ENCODE data around the gene OR10K1. TPM values are rescaled to one million over a fixed set of nuclear protein-coding genes. Genes with fewer than 3 reads are reported as not detected.
"Not testable (repeated sequence)": the region's sequence is repeated elsewhere in the genome, so short reads cannot be mapped to it uniquely, and the experiment has no call there.

OR10K1 gene
- total RNA-seq, 3 donors from 2014 or later: not detected

DNA sequence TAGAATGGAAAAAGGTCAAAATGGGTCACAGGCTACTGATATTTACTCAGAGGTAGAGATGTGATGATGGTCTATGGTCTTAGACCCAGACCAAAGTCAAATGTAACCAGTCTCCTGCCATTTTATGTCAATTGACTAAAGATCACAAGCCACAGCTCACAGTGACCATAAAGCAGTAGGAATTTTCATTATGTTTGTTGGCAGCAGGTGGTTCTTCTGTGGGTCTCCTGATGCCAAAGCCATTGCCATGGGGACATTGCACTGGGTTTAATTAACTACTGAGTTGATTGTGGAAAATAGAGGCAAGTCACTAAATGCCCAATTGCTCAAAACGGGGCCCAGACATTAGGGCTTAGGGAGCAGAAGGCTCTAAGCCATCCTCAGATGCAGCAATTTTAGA is 35.5 kb upstream of the OR10K1 start, which contains the start of gene OR10K2:
TSS of gene OR10K2 (minus strand) at position 101 of the 400 bp plus-strand sequence. CDS start 5,371 bp downstream, outside the sequence.
- Histone ChIP-seq H3K36me3 (ENCODE audit: low read depth) (no peaks in the 10 kb centered on the region), H3K4me3 (no peak within 1 kb of the TSS), H3K9me3 (no peaks in the 10 kb centered on the region), H3K4me1 (ENCODE audit: low read depth) (no peaks in the 10 kb centered on the region)
- TF ChIP-seq, protein P1, sequence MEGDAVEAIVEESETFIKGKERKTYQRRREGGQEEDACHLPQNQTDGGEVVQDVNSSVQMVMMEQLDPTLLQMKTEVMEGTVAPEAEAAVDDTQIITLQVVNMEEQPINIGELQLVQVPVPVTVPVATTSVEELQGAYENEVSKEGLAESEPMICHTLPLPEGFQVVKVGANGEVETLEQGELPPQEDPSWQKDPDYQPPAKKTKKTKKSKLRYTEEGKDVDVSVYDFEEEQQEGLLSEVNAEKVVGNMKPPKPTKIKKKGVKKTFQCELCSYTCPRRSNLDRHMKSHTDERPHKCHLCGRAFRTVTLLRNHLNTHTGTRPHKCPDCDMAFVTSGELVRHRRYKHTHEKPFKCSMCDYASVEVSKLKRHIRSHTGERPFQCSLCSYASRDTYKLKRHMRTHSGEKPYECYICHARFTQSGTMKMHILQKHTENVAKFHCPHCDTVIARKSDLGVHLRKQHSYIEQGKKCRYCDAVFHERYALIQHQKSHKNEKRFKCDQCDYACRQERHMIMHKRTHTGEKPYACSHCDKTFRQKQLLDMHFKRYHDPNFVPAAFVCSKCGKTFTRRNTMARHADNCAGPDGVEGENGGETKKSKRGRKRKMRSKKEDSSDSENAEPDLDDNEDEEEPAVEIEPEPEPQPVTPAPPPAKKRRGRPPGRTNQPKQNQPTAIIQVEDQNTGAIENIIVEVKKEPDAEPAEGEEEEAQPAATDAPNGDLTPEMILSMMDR (IDR thresholded peaks at IDR 0.05): no peak
- no peak for ATAC-seq
- no peak for DNase-seq
- intact Hi-C loops (cut with DNase I, micrococcal nuclease): no loop called here

DNA sequence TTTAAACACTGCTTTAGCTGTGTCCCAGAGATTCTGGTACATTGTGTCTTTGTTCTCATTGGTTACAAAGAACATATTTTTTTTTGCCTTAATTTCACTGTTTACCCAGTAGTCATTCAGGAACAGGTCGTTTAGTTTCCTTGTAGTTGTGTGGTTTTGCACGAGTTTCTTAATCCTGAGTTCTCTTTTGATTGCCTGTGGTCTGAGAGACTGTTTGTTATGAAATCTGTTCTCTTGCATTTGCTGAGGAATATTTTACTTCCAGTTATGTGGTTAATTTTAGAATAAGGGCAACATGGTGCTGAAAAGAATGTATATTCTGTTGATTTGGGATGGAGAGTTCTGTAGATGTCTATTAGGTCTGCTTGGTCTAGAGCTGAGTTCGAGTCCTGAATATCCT is 31.5 kb upstream of the OR10K1 start:
- H3K4me1 ChIP-seq (ENCODE audit: low read depth); H3K4me3 ChIP-seq; DNase-seq; ATAC-seq; intact Hi-C loops (cut with DNase I, micrococcal nuclease); H3K9me3 ChIP-seq; H3K36me3 ChIP-seq (ENCODE audit: low read depth): not testable (repeated sequence)

DNA sequence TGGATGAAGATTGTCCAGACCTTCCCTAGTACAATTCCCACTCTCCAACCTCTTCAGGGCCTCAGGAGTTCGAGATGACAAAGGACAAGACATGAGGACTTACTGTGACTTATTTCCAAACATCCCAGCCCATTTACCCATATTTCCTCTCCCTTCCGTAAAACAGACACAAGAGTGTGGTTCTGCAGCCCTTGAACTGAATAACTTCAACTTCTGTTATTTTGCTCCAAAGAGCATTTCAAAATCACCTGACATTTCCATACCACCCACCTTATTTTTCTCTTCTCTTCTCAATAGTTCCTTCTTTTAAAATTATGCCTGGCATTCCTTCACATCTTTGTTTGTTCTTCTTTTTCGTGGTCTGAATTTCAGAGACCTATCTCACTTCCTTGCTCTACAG is 26.9 kb upstream of the OR10K1 start:
- TF ChIP-seq, protein P1 (IDR thresholded peaks at IDR 0.05): no peak
- ATAC-seq (no peak), DNase-seq (no peak)
- Histone ChIP-seq H3K36me3 (ENCODE audit: low read depth) (no peaks in the 10 kb centered on the region), H3K4me3 (no peak overlapping the region), H3K9me3 (peaks cover 5% of the 10 kb centered on the region), H3K4me1 (ENCODE audit: low read depth) (no peaks in the 10 kb centered on the region)
- intact Hi-C loops (cut with DNase I, micrococcal nuclease): no loop called here

DNA sequence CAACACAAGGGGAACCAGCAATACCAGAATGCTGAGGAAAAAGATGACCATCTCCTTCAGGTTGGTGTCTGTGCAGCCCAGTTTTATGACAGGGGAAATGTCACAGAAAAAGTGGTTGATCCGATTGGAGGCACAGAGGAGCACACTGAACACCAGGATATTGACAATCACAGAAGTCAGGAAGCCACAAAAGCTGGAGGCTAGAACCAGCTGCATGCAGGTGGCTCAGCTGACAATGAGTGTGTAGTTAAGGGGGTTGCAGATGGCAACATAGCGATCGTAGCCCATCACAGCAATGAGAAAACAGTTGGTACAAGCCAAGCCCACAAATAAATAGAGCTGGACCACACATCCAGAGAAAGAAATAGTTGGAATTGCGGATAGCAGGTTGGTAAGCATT is 16.3 kb upstream of the OR10K1 start:
- no peak overlapping the region for H3K4me3 ChIP-seq
- no peaks in the 10 kb centered on the region for H3K4me1 ChIP-seq (ENCODE audit: low read depth)
- ATAC-seq: no peak
- intact Hi-C loops (cut with DNase I, micrococcal nuclease): no loop called here
- DNase-seq: no peak
- TF ChIP-seq, protein P1 (IDR thresholded peaks at IDR 0.05): no peak
- H3K36me3 ChIP-seq (ENCODE audit: low read depth): no peaks in the 10 kb centered on the region
- H3K9me3 ChIP-seq: no peaks in the 10 kb centered on the region

DNA sequence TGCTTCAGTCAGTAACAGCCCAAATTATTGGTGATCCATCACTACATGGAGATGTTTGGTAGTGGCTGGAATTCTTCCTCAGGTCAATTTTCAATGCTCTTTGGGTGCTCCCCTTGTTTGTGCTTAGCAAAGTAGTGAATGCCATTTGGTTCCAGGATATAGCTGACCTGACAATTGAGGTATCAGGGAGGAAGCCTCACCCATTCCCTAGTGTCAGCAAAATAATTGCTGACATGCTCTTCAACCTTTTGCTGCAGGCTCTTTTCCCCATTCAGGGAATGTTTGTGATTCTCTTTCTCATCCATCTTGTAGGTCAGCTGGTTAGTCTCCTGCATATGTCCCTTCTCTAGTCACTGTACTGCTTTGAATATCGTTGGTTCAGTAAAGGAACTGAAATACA is 7.1 kb upstream of the OR10K1 start:
- no peak for DNase-seq
- TF ChIP-seq, protein P1 (IDR thresholded peaks at IDR 0.05): no peak
- H3K36me3 ChIP-seq (ENCODE audit: low read depth): no peaks in the 10 kb centered on the region
- peaks cover 4% of the 10 kb centered on the region for H3K9me3 ChIP-seq
- ATAC-seq: no peak
- H3K4me3 ChIP-seq: no peak overlapping the region
- no peaks in the 10 kb centered on the region for H3K4me1 ChIP-seq (ENCODE audit: low read depth)
- intact Hi-C loops (cut with DNase I, micrococcal nuclease): no loop called here

DNA sequence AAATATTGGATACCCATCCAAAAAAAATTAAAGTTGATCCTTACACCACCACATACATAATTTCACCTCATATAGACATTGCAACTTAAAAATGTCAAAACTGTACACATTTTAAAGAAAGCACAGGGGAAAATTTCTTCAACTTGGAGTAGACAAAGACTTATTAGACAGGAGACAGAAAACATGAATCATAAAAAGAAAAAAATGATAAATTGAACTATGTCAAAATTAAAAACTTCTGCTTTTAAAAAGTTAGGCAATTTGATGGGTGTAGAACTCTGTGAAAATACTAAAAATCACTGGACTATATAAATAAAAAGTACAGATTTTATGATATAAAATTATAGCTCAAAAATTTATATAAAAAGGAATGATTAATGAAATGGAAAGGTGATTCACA is 4.4 kb upstream of the OR10K1 start:
- no peak for DNase-seq
- intact Hi-C loops (cut with DNase I, micrococcal nuclease): no loop called here
- Histone ChIP-seq H3K4me3 (no peak overlapping the region), H3K9me3 (no peaks in the 10 kb centered on the region), H3K36me3 (ENCODE audit: low read depth) (no peaks in the 10 kb centered on the region), H3K4me1 (ENCODE audit: low read depth) (no peaks in the 10 kb centered on the region)
- TF ChIP-seq, protein P1 (IDR thresholded peaks at IDR 0.05): no peak
- no peak for ATAC-seq

Measured in mucosa of descending colon (tissue), 3 donors.